Measurements from ENCODE around the gene C1D. TPM values are rescaled to one million over a fixed set of nuclear protein-coding genes. Genes with fewer than 3 reads are reported as not detected.

C1D gene
- polyA plus RNA-seq (35.4 and 53.0 TPM in 2 replicates), polyA minus RNA-seq (26.5 and 31.0 TPM in 2 replicates)

- peak within 1 kb of the TSS; percentile 99 for H3K4me2 ChIP-seq (ENCODE audit: low read length)
- no peaks in the 10 kb centered on the region for H3K9me3 ChIP-seq (ENCODE audit: low read length)
- H4K20me1 ChIP-seq (ENCODE audit: insufficient read depth) = no peaks in the 10 kb centered on the region
- TF ChIP-seq CTCF (IDR thresholded peaks at IDR 0.05; ENCODE audit: poor library complexity, severe bottlenecking) (peak; percentile 16), POLR2AphosphoS5 (IDR thresholded peaks at IDR 0.05) (peak; percentile 95), MXI1 (conservative IDR thresholded peaks at IDR 0.05; ENCODE audit: poor library complexity, severe bottlenecking) (peak; percentile 81), RAD21 (conservative IDR thresholded peaks at IDR 0.05) (no peak), EZH2 (IDR thresholded peaks at IDR 0.05; ENCODE audit: borderline replicate concordance, insufficient read depth, low read length, poor library complexity, severe bottlenecking) (no peak), TAF1 (IDR thresholded peaks at IDR 0.05; ENCODE audit: low read depth) (peak; percentile 75), SMC3 (conservative IDR thresholded peaks at IDR 0.05; ENCODE audit: poor library complexity) (no peak), EP300 (conservative IDR thresholded peaks at IDR 0.05; ENCODE audit: poor library complexity, severe bottlenecking) (peak; percentile 77), REST (IDR thresholded peaks at IDR 0.05; ENCODE audit: borderline replicate concordance) (peak; percentile 75)
- peak within 1 kb of the TSS; percentile 88 for H3K27ac ChIP-seq (ENCODE audit: low read length)
- peaks cover 31% of the 10 kb centered on the region for H3K79me2 ChIP-seq (replicated peaks; ENCODE audit: insufficient read depth, low read length)
- H3K27me3 ChIP-seq (ENCODE audit: insufficient read depth, low read depth, low read length) = no peaks in the 10 kb centered on the region
- H3K9me2 ChIP-seq (ENCODE audit: insufficient read depth, low read length) = no peaks in the 10 kb centered on the region
- H3F3A ChIP-seq (ENCODE audit: insufficient read depth, low read length, poor library complexity, severe bottlenecking) = no peaks in the 10 kb centered on the region
- H3K4me3 ChIP-seq (ENCODE audit: low read length) = peak within 1 kb of the TSS; percentile 83
- peak within 1 kb of the TSS; percentile 86 for H3K9ac ChIP-seq (ENCODE audit: low read length)
- no peaks in the 10 kb centered on the region for H3K36me3 ChIP-seq (ENCODE audit: insufficient read depth, low read length)
- H2AFZ ChIP-seq (ENCODE audit: low read depth, low read length) = peak within 1 kb of the TSS; percentile 95
These were observed at the start of gene C1D for GRCh38 chr2:68062680-68063387. Gene C1D (minus strand): TSS chr2:68063004. CDS start chr2:68047310, 15,694 bp downstream.

DNA sequence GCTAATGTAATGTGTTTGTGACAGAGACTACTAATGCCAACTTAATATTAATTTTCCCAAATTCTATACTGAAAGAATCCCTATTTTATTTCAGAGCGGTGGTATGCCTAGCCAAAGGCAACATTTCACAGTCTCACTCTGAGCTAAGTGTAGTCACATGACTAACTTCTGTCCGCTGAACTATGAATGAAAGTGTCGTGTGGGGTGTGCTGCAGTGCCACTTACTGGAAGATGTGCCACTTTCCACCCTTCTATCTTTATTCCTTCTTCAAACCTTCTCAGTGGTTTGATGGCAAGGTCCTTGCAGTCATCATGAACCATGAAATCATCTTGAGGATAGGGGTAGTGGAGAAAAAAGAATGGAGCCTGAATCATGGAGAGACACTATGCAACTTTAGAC, 47.3 kb upstream of the C1D start:
- Histone ChIP-seq H2AFZ (ENCODE audit: low read depth, low read length) (no peak overlapping the region), H3K79me2 (replicated peaks; ENCODE audit: insufficient read depth, low read length) (no peaks in the 10 kb centered on the region), H3K9ac (ENCODE audit: low read length) (no peak overlapping the region), H3K9me2 (ENCODE audit: insufficient read depth, low read length) (no peaks in the 10 kb centered on the region), H4K20me1 (ENCODE audit: insufficient read depth) (no peaks in the 10 kb centered on the region), H3K4me3 (ENCODE audit: low read length) (no peak overlapping the region), H3K27ac (ENCODE audit: low read length) (no peak overlapping the region), H3K27me3 (ENCODE audit: insufficient read depth, low read depth, low read length) (no peaks in the 10 kb centered on the region), H3K36me3 (ENCODE audit: insufficient read depth, low read length) (no peaks in the 10 kb centered on the region), H3K4me2 (ENCODE audit: low read length) (no peak overlapping the region), H3F3A (ENCODE audit: insufficient read depth, low read length, poor library complexity, severe bottlenecking) (no peaks in the 10 kb centered on the region), H3K9me3 (ENCODE audit: low read length) (no peaks in the 10 kb centered on the region)
- TF ChIP-seq SMC3 (conservative IDR thresholded peaks at IDR 0.05; ENCODE audit: poor library complexity) = no peak
- no peak for TF ChIP-seq RAD21 (conservative IDR thresholded peaks at IDR 0.05)
- TF ChIP-seq POLR2AphosphoS5 (IDR thresholded peaks at IDR 0.05) = no peak

All from neural cell (in vitro differentiated cells).